Bone marrow (tissue), 2 donors: Measurements from ENCODE around the gene GYPC.

ENCODE experiments used
- DNase-seq, 2 donors: peaks; one replicate each; lab custom pipeline; 2025; lab: John Stamatoyannopoulos, UW

Gene GYPC

GRCh38 chr2:126731353-126731752 lies 75.4 kb downstream of the GYPC start:
- DNase-seq, result no peak

GRCh38 chr2:126732682-126733245 lies 76.8 kb downstream of the GYPC start:
- no peak for DNase-seq

GRCh38 chr2:126733795-126734194 lies 77.8 kb downstream of the GYPC start:
- no peak for DNase-seq

GRCh38 chr2:126736133-126736874 lies 80.3 kb downstream of the GYPC start:
- DNase-seq, result no peak

GRCh38 chr2:126739141-126739540 lies 83.2 kb downstream of the GYPC start:
- DNase-seq, result no peak

- DNase-seq, result no peak
Measured at GRCh38 chr2:126744640-126745039, 88.7 kb downstream of the GYPC start.
